Common myeloid progenitor, CD34-positive (primary cell): ENCODE results near the gene CER1. TPM values are rescaled to one million over a fixed set of nuclear protein-coding genes. Genes with fewer than 3 reads are reported as not detected.

Experiments
- CTCF ChIA-PET: fragments of 350-600 bp; sonication (Branson Sonifier 250); formaldehyde crosslinking; loops from one replicate; lab custom pipeline; 2021; ENCODE audit warnings: antibody characterized with exemption; lab: Charles Lee
- POLR2A ChIA-PET: fragments of 350-600 bp; sonication (Branson Sonifier 250); formaldehyde crosslinking; loops from one replicate; lab custom pipeline; 2021; ENCODE audit warnings: antibody characterized with exemption; lab: Charles Lee
- DNase-seq, 3 donors: peaks; one replicate each; pipeline versions ENCODE4 v3.0.0 to v3.0.0-alpha.2; 2013
- H3K27ac ChIP-seq, 2 experiments: 1 replicate in 1 of 2; 2 replicates in 1 of 2; pipeline ENCODE4 v1.7.0; 2013; ENCODE audit warnings: inconsistent platforms in 2 of 2, low read length in 2 of 2, mild to moderate bottlenecking in 2 of 2, low read depth in 1 of 2, moderate library complexity in 1 of 2; ENCODE audit not compliant: severe bottlenecking in 2 of 2, insufficient read depth in 1 of 2, poor library complexity in 1 of 2
- H3K27me3 ChIP-seq, 5 experiments: replicated peaks in 2 of 5; 1 replicate in 3 of 5; 2 replicates in 2 of 5; pipeline versions ENCODE4 v1.6.1 to v1.7.0; 2013; ENCODE audit warnings: low read length in 4 of 5, mild to moderate bottlenecking in 2 of 5, moderate library complexity in 2 of 5, inconsistent platforms in 1 of 5; ENCODE audit not compliant: insufficient read depth in 5 of 5, control insufficient read depth in 4 of 5
- H3K36me3 ChIP-seq, 4 experiments: 1 replicate in 2 of 4; 2 replicates in 2 of 4; pipeline versions ENCODE4 v1.6.1 to v1.7.0; 2013; ENCODE audit warnings: low read length in 3 of 4, control low read depth in 1 of 4, mild to moderate bottlenecking in 1 of 4; ENCODE audit not compliant: control insufficient read depth in 4 of 4, insufficient read depth in 4 of 4
- H3K4me1 ChIP-seq, 4 experiments: 1 replicate in 3 of 4; 2 replicates in 1 of 4; pipeline versions ENCODE4 v1.6.1 to v1.7.1; 2013; ENCODE audit warnings: low read length in 3 of 4, mild to moderate bottlenecking in 3 of 4, control low read depth in 1 of 4, inconsistent platforms in 1 of 4, moderate library complexity in 1 of 4; ENCODE audit not compliant: control insufficient read depth in 4 of 4, insufficient read depth in 4 of 4; ENCODE audit errors: control extremely low read depth in 1 of 4
- H3K4me3 ChIP-seq, 7 experiments: 1 replicate in 4 of 7; 2 replicates in 3 of 7; pipeline versions ENCODE4 v1.5.1 to v1.7.0; 2013; ENCODE audit warnings: mild to moderate bottlenecking in 7 of 7, low read length in 6 of 7, moderate library complexity in 6 of 7, inconsistent platforms in 2 of 7, low read depth in 2 of 7, control low read depth in 1 of 7; ENCODE audit not compliant: insufficient read depth in 4 of 7, control insufficient read depth in 1 of 7; ENCODE audit errors: extremely low read depth in 1 of 7
- H3K9me3 ChIP-seq, 5 experiments: 1 replicate in 4 of 5; 2 replicates in 1 of 5; pipeline versions ENCODE4 v1.6.1 to v1.7.1; 2013; ENCODE audit warnings: low read length in 4 of 5, mild to moderate bottlenecking in 2 of 5, inconsistent platforms in 1 of 5, low read depth in 1 of 5, moderate library complexity in 1 of 5; ENCODE audit not compliant: control insufficient read depth in 4 of 5, insufficient read depth in 2 of 5; ENCODE audit errors: control extremely low read depth in 1 of 5
- WGBS: methylation state at CpG from one replicate; pipeline ENCODE4 v1.1.5; 2013; ENCODE audit not compliant: insufficient coverage; 5-methylcytosine and 5-hydroxymethylcytosine counted together
- polyA plus RNA-seq: library from polyadenylated mRNA; unstranded; fragments of 120-200 nt; gene quantifications from one replicate; pipeline ENCODE4 v1.2.1, GENCODE V29; 2013

The CER1 gene
- 0.04 TPM for polyA plus RNA-seq

DNA sequence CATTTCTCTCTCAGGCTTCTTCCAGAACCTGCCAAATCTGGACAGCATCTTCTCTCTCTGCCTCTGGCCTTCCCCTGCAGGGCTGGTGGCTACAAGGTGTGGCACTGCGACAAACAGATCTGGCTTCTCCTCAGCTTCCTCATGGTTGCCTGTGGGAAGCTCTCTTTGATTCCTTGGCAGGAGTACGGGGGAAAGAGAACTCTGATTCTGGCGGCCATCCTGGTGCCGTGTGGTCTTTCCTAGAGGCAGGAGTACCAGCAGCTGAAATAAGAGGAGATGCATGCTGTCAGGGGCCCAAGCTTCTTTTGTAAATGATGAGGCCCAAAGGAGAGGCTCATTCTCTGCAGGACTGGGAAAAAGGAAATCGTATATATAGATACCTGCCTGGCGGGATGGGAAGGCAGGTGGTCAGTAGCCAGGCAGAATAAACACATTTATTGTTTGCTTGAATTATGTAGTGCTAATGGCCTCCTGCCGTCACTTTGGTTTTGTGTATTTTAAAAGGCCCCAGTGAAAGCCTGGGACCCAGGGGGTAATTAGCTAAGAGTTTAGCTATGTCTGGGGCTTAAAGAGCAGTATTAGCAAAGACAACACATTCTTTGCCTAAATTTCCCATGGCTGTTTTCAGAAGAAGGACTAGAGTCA is at the start of gene CER1:
CER1 (minus strand) TSS at position 343 of the 645 bp plus-strand sequence; CDS start at position 282, 61 bp downstream.
- Histone ChIP-seq H3K9me3 (no peaks in the 10 kb centered on the region), H3K4me3 (no peak within 1 kb of the TSS), H3K36me3 (no peaks in the 10 kb centered on the region), H3K4me1 (no peaks in the 10 kb centered on the region), H3K27me3 (peaks cover 0 to 7% (median 0%) of the 10 kb centered on the region in 5 experiments), H3K27ac (no peak within 1 kb of the TSS)
- POLR2A ChIA-PET = no interaction called here
- WGBS = 83% methylated on average over 7 of the region's 7 CpGs
- CTCF ChIA-PET = no interaction called here
- no peak for DNase-seq

- ChIA-PET CTCF (interaction anchor here (3.2 kb wide), 1 partner anchor 154 kb away, joined by 34 read pairs; no protein-coding TSS in a partner anchor), POLR2A (no interaction called here)
- no peaks in the 10 kb centered on the region for H3K4me1 ChIP-seq
- H3K36me3 ChIP-seq = peaks cover 0 to 3% (median 0%) of the 10 kb centered on the region in 4 experiments
- DNase-seq = no peak
- H3K4me3 ChIP-seq = no peak overlapping the region
- no peak overlapping the region for H3K27ac ChIP-seq
- H3K27me3 ChIP-seq = peaks cover 0 to 2% (median 0%) of the 10 kb centered on the region in 5 experiments
- no peaks in the 10 kb centered on the region for H3K9me3 ChIP-seq
- WGBS = 91% methylated on average over 4 of the region's 7 CpGs
These were observed 48.1 kb upstream of the CER1 start for GRCh38 chr9:14770592-14770991.

GRCh38 chr9:14769230-14769571 is 46.7 kb upstream of the CER1 start:
- no peak overlapping the region for H3K4me3 ChIP-seq
- DNase-seq = peak in 2 of 3 donors; percentile 39 to 42
- H3K27me3 ChIP-seq = peaks cover 0 to 2% (median 0%) of the 10 kb centered on the region in 5 experiments
- POLR2A ChIA-PET = interaction anchor here (0.6 kb wide), 1 partner anchor 728 kb away, joined by 5 read pairs; no protein-coding TSS in a partner anchor
- no CpG with 5 or more reads among the region's 3 CpGs for WGBS
- H3K36me3 ChIP-seq = peaks cover 0 to 3% (median 0%) of the 10 kb centered on the region in 4 experiments
- no peaks in the 10 kb centered on the region for H3K9me3 ChIP-seq
- CTCF ChIA-PET = interaction anchor here (0.6 to 3.2 kb wide), 11 partner anchors 9 to 899 kb away, joined by 3 to 34 read pairs (median 3); no protein-coding TSS in a partner anchor
- no peaks in the 10 kb centered on the region for H3K4me1 ChIP-seq
- no peak overlapping the region for H3K27ac ChIP-seq

GRCh38 chr9:14768405-14769229 is 46.1 kb upstream of the CER1 start:
- WGBS = 45% methylated on average over 6 of the region's 8 CpGs
- ChIA-PET CTCF (interaction anchor here (0.6 to 3.2 kb wide), 10 partner anchors 8 to 305 kb away, joined by 3 to 34 read pairs (median 3); no protein-coding TSS in a partner anchor), POLR2A (interaction anchor here (0.6 kb wide), 1 partner anchor 728 kb away, joined by 5 read pairs; no protein-coding TSS in a partner anchor)
- DNase-seq = peak; percentile 29 to 63 (median 47)
- Histone ChIP-seq H3K4me3 (no peak overlapping the region), H3K4me1 (no peaks in the 10 kb centered on the region), H3K27ac (no peak overlapping the region), H3K9me3 (no peaks in the 10 kb centered on the region), H3K36me3 (peaks cover 0 to 3% (median 0%) of the 10 kb centered on the region in 4 experiments), H3K27me3 (peaks cover 0 to 2% (median 0%) of the 10 kb centered on the region in 5 experiments)

DNA sequence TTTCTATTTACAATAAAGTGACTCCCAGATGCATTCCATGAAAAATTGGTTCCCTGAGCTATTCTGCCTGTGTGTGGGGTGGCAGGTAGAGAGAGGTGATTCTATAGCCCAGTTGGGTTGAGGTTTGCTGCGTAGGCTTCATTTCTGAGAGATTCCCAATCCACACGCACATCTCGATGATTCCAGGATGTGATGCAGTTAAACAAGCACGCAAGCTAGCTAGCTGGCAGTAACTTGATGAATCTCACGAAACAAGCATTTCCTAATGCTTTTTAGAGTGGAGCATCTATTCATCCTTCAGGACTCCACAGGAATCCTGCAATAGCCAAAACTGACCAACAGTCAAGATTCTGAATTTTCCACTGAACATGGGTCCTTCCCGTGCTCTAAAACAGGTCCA is 43.8 kb upstream of the CER1 start:
- Histone ChIP-seq H3K36me3 (peaks cover 0 to 3% (median 0%) of the 10 kb centered on the region in 4 experiments), H3K4me3 (no peak overlapping the region), H3K27me3 (peaks cover 0 to 2% (median 0%) of the 10 kb centered on the region in 5 experiments), H3K27ac (no peak overlapping the region), H3K9me3 (no peaks in the 10 kb centered on the region), H3K4me1 (no peaks in the 10 kb centered on the region)
- CTCF ChIA-PET = interaction anchor here (0.8 to 1.8 kb wide), 7 partner anchors 11 to 334 kb away, joined by 3 to 6 read pairs (median 4); no protein-coding TSS in a partner anchor
- no peak for DNase-seq
- POLR2A ChIA-PET = no interaction called here
- WGBS = 97% methylated on average over 5 of the region's 6 CpGs

GRCh38 chr9:14761584-14761983 is 39.1 kb upstream of the CER1 start:
- ChIA-PET CTCF (interaction anchor here (0.8 kb wide), 1 partner anchor 10 kb away, joined by 3 read pairs; no protein-coding TSS in a partner anchor), POLR2A (no interaction called here)
- Histone ChIP-seq H3K9me3 (no peaks in the 10 kb centered on the region), H3K4me1 (no peaks in the 10 kb centered on the region), H3K27ac (no peak overlapping the region), H3K4me3 (no peak overlapping the region), H3K36me3 (peaks cover 0 to 2% (median 0%) of the 10 kb centered on the region in 4 experiments), H3K27me3 (no peaks in the 10 kb centered on the region)
- WGBS = no CpG with 5 or more reads among the region's 2 CpGs
- DNase-seq = no peak
